ENCODE results near the gene PSME2.
"Not testable (repeated sequence)": the region's sequence is repeated elsewhere in the genome, so short reads cannot be mapped to it uniquely, and the experiment has no call there.

PSME2 gene

DNA sequence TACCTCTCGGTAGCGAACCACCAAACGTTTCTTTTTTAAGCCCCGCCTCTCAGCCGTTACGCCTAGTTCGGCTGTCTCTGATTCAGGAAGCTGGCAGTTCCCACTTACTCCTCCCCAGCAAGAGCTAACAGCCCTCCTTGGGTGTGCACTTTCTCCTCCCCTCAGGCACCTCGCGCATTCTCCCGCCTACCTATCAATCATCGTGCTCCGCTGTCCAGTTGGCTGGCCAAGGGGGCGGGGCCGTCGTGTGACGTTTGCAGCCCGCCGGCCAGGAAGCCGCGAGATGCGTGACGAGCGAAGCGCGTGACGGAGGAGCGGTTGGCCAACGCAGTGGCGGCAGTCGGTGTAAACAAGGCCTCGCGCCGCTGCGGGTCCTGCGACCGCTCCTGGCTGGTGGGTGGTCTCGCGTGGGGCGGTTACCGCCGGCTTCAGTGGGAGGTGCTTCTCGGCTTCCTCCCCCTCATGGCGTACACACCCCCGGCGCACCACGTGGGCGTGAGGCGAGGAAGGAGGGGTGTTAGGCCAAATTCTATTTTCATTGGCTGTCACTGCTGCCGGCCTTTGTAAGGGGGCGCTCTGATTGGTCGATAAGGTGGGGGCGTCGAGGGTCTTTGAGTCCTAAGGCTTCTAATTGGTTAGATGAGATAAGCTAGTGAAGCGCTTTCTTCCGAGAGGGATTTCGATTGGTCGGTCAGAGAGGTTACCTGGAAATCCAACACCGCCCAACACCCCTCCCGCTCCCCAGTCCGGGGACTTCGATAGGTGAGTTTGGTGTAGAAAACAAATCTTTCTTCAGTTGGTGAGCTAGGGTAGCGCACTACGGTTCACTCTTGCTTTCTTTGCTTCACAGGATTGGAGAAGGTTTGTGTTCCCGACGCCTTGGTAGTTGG, 31.6 kb downstream of the PSME2 start, which contains the start of the genes DCAF11 and NRL:
DCAF11 (plus strand) TSS at position 246 of the 890 bp plus-strand sequence. CDS start 818 bp downstream, outside the sequence.
NRL (minus strand) TSS at position 418 of the 890 bp plus-strand sequence. CDS start 32,101 bp downstream, outside the sequence.
- DNase-seq (ENCODE audit: low read depth), result peak; percentile 99

DNA sequence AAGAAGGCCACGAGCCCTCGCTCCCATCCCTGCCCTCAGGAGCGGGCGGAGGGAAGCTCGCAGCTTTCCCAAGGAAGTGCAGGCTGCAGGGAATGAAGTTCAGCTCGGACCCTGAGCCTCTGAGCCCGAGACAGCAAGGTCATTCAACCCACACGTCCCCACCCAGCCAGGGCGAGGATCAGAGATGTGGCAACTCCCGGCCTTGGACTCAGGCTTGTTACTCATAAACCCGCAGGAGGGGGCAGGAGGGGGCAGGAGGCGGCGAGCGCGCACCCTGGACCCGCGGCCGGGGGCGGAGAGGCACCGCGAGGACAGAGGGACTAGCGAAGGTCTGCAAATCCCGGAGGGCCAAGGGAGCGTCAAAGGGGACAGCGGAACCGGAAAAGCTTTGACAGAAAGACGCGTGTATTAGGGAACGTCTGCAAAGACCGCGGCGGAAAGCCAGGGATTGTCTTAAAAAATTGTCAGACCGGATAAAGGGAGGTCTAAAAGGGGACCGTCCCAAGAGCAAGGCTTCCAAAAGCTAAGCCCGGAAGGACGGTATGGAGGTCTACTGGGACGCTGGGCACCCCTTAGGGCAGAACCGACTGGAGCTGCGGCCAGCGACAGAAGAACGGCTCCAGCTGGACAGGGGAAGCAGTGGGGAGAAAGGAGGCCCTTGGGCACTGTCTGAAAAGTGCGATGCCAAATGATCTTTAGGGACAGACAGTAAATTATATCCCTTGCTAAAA, 32.4 kb downstream of the PSME2 start:
- peak; percentile 92 for DNase-seq (ENCODE audit: low read depth)

DNA sequence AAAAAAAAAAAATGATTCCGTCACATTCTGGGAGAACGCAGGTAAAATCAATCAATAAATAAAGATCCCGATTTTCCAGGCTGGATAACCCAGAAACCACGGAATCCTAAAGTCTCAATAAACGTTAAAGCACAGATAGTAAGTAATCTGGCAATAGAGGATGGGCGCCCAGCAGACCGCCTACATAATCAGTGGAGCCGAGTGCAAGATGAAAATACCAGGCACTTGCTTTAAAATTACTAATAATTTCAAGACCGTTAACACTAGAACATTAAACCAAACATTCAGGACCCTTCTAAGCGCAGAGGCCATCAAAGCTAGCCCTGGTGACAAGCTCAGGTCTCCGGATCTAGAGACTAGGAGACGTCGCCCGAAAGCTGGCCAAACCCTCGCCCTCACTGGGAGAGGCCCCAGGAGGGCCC, 33.0 kb downstream of the PSME2 start:
- no peak for DNase-seq (ENCODE audit: low read depth)

DNA sequence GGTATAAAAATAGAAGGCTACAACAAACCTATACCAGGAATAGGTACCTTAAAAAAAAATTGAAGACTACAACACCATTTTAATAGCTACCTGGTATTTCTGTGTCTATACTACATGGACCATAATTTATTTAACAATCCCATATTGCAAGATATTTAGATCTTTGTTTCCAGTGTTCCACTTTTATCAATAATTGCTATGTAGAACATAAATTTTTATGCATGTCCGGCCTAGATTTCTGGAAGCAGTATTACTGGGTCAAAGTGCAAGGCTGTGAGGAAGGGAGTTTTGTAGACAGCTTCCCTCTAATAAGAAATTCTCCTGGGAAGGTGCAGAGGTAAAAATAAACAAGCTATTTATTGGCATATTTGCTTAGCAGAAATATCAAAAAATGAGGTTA, 35.9 kb downstream of the PSME2 start:
- DNase-seq (ENCODE audit: low read depth), result no peak

DNA sequence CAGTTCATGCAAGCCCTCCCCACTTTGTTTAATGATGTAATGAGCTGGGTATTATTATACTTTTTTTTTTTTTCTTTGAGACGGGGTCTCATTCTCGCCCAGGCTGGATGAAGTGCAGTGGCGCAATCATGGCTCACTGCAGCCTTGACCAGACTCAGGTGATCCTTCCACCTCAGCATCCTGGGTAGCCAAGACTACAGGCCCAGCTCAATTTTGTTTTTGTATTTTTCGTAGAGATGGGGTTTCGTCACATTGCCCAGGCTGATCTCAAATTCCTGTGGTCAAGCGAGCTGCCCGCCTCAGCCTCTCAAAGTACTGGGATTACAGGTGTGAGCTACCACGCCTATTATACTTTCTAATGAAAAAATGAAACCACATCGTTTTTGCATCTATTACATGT, 36.4 kb downstream of the PSME2 start:
- DNase-seq (ENCODE audit: low read depth), result no peak

DNA sequence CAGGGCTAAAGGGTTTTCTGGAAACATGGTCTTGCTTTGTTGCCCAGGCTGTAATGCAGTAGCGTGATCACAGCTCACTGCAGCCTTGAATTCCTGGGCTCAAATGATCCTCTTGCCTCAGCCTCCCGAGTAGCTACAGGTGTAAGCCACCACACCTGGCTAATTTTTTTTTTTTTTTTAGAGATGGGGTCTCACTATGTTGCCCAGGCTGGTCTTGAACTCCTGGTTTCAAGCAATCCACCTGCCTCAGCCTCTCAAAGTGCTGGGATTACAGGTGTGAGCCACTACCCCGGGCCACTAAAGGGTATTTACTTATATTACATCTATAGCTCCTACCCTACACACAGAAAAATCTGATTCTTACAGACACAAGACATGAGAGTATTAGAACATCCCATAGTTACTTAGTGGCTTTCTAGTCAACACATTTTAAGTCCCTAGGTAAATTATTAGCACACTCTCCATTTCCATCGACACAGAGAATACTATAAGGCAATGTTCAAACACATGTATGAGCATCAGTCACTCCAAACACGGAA, 38.0 kb downstream of the PSME2 start:
- DNase-seq (ENCODE audit: low read depth), result no peak

DNA sequence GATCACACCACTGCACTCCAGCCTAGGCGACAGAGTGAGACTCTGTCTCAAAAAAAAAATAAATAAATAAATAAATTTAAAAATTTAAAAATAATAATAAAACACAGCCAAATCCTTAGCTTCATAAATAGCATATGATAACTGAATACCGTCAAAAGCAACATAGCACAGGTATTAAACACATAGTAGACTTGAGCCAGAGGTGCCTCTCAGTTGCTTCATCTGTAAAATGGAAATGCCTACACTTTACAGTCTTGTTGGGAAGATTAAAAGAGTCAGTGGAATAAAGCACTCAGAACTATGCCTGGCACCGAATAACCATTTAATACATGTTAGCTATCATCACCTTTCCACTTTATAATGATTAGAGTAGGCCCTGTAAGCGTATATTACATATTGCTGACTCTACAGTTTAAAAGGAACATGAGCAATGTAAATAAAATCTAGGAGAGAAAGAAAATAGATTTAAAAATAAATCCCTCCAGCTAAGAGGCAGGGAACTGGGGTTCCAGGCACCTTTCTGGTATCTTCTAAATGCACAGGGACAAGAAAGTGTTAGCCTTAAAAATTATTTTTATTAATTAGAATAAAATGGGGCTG, 39.6 kb downstream of the PSME2 start:
- DNase-seq (ENCODE audit: low read depth), result no peak

DNA sequence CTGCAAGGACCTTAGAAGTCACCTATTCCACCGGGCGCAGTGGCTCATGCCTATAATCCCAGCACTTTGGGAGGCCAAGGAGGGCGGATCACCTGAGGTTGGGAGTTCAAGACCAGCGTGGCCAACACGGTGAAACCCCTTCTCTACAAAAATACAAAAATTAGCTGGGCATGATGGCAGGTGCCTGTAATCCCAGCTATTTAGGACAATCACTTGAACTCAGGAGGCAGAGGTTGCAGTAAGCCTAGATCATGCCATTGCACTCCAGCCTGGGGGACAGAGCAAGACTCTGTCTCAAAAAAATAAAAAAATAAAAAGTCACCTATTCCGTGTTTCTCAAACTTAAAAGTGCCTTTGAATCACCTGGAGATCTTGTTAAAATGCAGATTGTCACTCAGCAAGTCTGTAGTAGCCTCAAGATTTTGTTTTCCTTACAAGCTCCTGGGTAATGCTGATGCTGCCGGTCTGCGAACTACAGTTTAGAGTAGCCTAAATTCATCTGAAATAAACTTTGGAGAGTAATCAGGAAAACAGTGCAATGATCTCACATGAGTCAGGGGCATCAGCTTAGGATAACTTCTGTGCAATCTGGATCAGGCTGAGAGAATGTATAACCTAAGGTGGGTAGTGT, 40.7 kb downstream of the PSME2 start:
- DNase-seq (ENCODE audit: low read depth), result not testable (repeated sequence)

DNA sequence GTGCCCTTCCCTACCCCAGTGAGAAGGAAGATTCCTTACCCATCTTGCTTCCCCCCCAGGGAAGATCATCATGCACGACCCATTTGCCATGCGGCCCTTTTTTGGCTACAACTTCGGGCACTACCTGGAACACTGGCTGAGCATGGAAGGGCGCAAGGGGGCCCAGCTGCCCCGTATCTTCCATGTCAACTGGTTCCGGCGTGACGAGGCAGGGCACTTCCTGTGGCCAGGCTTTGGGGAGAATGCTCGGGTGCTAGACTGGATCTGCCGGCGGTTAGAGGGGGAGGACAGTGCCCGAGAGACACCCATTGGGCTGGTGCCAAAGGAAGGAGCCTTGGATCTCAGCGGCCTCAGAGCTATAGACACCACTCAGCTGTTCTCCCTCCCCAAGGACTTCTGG, 43.0 kb downstream of the PSME2 start:
- no peak for DNase-seq (ENCODE audit: low read depth)

DNA sequence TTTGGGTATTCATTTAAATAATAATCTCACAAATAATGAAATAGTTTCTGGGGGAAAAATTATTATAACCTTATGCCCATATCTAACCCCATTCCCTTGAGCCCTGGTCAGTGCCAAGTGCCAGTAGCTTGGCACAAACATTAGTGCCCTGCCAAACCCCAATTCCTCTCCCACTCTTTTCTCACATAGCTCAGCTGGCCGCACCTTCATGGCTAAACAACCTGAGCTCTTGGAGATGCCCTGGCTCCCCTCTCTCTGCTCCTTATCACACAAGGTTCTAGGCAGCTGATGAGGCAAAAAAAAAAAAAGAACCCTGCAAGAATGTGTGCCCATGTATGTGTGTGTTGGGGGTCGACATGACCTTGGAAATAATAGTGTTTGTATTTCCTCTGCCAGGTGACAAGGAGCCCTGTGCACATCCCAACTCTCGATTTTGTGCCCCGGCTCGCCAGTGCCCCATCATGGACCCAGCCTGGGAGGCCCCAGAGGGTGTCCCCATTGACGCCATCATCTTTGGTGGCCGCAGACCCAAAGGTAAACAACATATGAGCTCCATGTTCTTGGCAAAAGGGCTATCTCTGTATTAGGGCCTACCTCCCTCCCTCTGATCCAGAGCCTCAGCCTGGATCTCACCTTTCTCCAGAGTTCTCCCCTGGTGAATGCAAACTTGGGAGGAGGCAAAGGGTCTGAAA, 43.9 kb downstream of the PSME2 start:
- DNase-seq (ENCODE audit: low read depth), result no peak

DNA sequence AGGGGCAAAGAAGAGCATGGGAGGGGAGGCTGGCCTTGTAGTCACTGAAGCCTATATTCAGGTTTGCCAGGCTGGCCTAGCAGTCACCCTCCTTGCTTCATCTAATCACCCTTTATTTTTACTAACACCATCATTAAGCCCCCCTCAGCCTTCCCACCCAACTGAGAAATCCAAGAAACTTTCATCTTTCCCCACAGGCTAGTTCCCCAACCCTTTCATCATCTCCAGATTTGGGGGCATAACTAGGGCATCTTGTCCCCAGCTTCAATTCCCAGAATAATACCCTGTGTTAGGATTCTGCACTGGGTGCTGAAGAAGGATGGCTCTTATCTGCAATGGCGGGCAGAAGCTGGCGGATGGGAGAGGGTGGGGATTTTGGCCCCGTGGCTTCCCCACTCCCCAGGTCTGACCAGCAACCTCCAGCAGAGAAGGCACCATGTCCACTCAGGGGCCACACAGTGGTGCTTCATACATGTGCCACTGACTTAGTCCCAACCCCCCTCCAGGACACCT, 45.4 kb downstream of the PSME2 start:
- DNase-seq (ENCODE audit: low read depth), result no peak

DNA sequence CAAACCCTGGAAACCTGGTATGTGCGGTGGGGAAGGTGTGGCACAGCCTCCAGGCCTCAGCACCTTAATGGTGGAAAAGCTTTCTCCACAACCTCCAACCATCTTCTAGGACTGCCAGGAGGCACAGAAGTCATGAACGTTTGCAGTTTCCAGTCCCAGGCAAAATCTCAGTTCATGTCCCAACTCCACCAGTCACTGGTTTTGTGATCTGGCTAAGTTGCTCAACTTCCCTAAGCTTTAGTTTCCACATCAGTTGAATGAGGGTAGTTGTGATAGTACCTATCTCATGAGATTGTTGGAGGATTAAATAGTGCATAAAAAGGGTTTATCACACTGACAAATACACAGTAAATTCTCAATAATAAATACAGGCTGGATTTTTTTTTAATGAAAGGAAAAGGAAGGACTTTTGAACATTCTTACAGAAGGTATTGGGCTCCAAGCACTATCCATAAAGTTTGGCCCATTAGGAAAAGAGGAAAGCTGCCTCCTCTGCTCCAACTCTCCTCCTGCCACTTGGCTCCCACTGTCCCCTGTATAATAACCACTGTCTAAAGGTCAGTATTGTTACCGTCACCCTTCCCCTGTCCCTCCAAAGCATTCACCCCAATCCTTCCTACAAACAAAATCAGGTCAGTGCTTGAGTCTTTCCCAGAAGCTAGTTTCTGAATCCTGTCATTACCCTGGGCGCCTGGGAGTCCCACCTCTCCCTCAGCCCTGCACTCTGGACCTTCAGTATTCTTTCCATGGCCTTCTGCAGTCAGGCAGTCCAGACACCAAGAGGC, 46.0 kb downstream of the PSME2 start:
- DNase-seq (ENCODE audit: low read depth), result no peak

DNA sequence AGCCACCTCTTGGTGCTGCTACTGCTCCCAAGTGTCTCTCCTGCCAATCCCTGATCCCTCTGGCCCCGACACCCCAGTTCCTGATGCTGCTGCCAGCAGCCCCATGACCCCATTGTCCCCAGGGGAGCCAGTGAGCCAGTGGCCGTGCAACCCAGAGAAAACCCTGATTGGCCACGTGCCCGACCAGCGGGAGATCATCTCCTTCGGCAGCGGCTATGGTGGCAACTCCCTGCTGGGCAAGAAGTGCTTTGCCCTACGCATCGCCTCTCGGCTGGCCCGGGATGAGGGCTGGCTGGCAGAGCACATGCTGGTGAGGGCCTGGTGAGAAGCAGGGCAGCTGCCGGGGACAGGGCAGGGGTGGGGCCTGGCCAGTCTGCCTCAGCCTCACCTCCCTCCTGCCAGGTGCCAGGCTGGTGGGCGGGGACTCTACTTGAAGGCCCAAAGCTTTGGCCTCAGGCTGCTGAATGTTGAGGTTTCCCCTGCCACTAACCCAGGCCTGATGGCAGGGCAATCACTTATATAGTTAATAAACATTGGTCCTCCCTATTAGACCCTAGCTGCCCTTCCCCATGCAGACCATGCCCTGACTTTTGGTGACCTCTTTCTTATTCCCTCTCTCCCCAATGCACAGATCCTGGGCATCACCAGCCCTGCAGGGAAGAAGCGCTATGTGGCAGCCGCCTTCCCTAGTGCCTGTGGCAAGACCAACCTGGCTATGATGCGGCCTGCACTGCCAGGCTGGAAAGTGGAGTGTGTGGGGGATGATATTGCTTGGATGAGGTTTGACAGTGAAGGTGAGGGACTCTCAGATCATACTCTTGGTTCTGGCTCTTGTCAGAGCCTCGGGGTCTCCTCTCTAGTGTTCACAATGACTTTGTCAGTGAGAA, 47.2 kb downstream of the PSME2 start:
- DNase-seq (ENCODE audit: low read depth), result no peak

DNA sequence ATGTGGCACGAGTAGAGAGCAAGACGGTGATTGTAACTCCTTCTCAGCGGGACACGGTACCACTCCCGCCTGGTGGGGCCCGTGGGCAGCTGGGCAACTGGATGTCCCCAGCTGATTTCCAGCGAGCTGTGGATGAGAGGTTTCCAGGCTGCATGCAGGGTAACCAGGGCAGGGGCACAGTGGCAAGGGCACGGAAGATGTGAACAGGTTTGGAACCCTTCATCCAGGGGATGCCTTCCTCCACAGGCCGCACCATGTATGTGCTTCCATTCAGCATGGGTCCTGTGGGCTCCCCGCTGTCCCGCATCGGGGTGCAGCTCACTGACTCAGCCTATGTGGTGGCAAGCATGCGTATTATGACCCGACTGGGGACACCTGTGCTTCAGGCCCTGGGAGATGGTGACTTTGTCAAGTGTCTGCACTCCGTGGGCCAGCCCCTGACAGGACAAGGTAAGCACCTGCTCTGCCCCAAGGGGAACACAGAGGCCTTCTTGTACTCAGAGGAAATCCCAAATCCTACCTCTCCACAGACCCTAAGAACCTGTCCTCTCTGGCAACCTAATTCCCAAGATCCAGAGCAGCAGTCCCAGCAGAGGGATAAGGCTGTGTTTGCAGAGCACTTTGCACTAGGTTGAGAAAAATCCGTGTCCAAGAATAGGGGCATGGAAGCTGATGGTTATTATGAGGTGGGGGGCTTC, 48.0 kb downstream of the PSME2 start:
- DNase-seq (ENCODE audit: low read depth), result no peak

DNA sequence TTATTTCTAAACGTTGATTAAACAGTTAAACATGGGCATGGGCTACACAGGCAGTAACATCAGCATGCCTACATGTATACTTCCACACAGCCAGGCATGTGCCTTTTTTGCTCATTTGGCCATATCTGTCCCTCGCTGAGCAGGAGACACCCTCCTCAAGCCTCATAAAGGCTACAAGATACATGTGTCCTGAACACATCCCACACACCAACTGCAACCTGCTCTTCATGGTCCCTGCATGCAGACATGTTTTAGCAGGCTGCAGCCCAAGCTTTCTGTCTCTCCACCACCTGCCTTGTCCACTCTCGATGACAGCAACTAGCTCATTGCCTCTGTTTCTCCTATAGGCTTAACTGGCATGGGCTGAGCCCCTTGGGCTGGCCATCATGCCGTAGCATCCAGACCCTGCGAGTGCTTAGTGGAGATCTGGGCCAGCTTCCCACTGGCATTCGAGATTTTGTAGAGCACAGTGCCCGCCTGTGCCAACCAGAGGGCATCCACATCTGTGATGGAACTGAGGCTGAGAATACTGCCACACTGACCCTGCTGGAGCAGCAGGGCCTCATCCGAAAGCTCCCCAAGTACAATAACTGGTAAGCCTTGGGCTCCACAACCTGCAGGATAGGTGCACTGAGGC, 49.7 kb downstream of the PSME2 start:
- DNase-seq (ENCODE audit: low read depth), result no peak

DNA sequence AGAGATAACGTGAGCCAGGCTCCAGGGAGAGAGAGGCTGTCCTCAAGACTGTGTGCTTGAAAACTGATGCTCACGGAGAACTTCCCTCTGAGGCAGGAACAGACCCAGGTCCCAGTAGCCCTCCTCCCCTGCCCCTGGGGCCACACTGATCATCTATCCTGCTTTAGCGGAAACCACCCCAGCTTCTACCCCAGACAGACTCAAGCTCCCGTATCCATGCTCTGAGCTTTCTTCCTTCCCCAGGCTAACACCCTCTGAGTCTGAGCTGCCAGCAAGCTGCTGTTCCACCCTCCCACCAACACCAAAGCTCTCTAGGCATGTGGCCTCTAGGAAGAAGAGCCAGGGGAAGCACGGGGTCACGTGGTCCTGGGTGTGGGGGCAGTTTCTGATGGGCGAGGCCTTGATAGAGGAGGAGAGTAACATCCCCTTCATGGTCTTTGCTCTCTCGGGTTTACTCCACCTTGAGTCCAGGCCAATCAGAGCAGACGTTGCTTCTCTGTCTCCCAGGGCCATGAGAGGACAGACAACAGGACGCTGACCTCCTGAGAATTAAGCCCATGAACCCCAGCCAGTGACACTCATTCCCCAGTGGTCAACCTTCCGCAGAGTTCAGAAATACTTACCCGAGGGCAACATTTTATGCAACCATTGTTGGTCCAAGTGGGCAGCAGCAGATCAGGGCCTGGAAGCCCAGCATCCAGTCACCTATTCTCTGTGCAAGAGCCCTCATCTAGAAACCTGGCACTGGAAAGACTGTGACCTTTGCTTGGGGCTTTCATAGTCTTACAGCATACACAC, 50.9 kb downstream of the PSME2 start:
- peak; percentile 42 for DNase-seq (ENCODE audit: low read depth)

DNA sequence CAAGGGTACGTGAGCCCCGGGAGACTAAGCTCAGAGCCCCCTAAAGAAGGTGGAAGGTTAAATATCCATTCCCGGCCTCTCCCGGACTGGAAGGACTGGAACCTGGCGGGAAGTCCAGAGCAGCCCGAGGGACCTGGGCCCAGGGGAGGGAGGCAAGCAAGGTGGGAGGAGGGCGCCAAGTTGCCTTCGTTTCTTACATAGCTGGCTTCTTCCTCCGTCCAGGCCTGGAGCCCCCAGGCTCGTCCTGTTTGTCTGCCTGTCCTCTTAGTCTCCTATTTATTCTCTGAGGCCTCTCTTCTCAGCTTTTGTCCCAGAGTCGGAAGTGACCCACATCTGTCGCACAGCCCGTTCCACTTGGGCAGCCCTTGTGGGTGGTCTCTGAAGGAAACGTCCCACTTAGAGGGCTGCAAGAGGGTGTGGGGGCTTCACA, 51.6 kb downstream of the PSME2 start:
- DNase-seq (ENCODE audit: low read depth), result no peak
